Fibroblast of skin of left quadriceps (primary cell): ENCODE data around the gene LIMCH1.
"Not testable (repeated sequence)": the region's sequence is repeated elsewhere in the genome, so short reads cannot be mapped to it uniquely, and the experiment has no call there.

Experiments
- DNase-seq, 2 experiments: peaks; one replicate each; pipeline ENCODE4 v3.0.0-alpha.2; 2013; ENCODE audit warnings: low read depth in 2 of 2

The LIMCH1 gene

GRCh38 chr4:41679991-41680390, 142.0 kb downstream of the LIMCH1 start:
- DNase-seq = no peak

GRCh38 chr4:41681054-41681453, 143.1 kb downstream of the LIMCH1 start:
- DNase-seq = no peak

- DNase-seq = no peak
These were observed 145.4 kb downstream of the LIMCH1 start for GRCh38 chr4:41683326-41683725.

- DNase-seq = no peak
These were observed 148.9 kb downstream of the LIMCH1 start for GRCh38 chr4:41686893-41687292.

- DNase-seq = no peak
These were observed 150.0 kb downstream of the LIMCH1 start for GRCh38 chr4:41687971-41688370.

GRCh38 chr4:41692717-41693345, 154.9 kb downstream of the LIMCH1 start:
- DNase-seq = peak in 1 of 2 experiments; percentile 17

- DNase-seq = peak in 1 of 2 experiments; percentile 1
These were observed 155.7 kb downstream of the LIMCH1 start for GRCh38 chr4:41693629-41694028.

- DNase-seq = no peak
These were observed 158.2 kb downstream of the LIMCH1 start for GRCh38 chr4:41696131-41696530.

- no peak for DNase-seq
These were observed 158.8 kb downstream of the LIMCH1 start for GRCh38 chr4:41696763-41697162.

- DNase-seq = no peak
These were observed 164.0 kb downstream of the LIMCH1 start for GRCh38 chr4:41701983-41702382.

- no peak for DNase-seq
These were observed 164.8 kb downstream of the LIMCH1 start for GRCh38 chr4:41702770-41703169.

GRCh38 chr4:41703785-41704184, 165.8 kb downstream of the LIMCH1 start:
- DNase-seq = no peak

- DNase-seq = peak in 1 of 2 experiments; percentile 14
These were observed 172.0 kb downstream of the LIMCH1 start for GRCh38 chr4:41709844-41710481.

GRCh38 chr4:41711654-41712053, 173.7 kb downstream of the LIMCH1 start:
- DNase-seq = not testable (repeated sequence)

- DNase-seq = no peak
These were observed 174.5 kb downstream of the LIMCH1 start for GRCh38 chr4:41712425-41712824.

- no peak for DNase-seq
These were observed 175.8 kb downstream of the LIMCH1 start for GRCh38 chr4:41713768-41714167.

- no peak for DNase-seq
These were observed 176.5 kb downstream of the LIMCH1 start for GRCh38 chr4:41714364-41715000.

GRCh38 chr4:41715155-41715554, 177.2 kb downstream of the LIMCH1 start:
- DNase-seq = no peak

GRCh38 chr4:41718907-41719306, 180.9 kb downstream of the LIMCH1 start:
- DNase-seq = peak; percentile 29 to 40

- peak; percentile 5 to 10 for DNase-seq
These were observed 181.5 kb downstream of the LIMCH1 start for GRCh38 chr4:41719417-41719816.

GRCh38 chr4:41722181-41722580, 184.2 kb downstream of the LIMCH1 start:
- DNase-seq = no peak

GRCh38 chr4:41723286-41723685, 185.3 kb downstream of the LIMCH1 start:
- no peak for DNase-seq

GRCh38 chr4:41725254-41725653, 187.3 kb downstream of the LIMCH1 start:
- DNase-seq = no peak
